MG63 (cell line): Measurements from ENCODE around the gene RUFY2. TPM values are rescaled to one million over a fixed set of nuclear protein-coding genes. Genes with fewer than 3 reads are reported as not detected.
A peak's percentile ranks its signal among the peaks of the same experiment; 100 is the strongest.
"Not testable (repeated sequence)": the region's sequence is repeated elsewhere in the genome, so short reads cannot be mapped to it uniquely, and the experiment has no call there.

Source experiments
- DNase-seq: peaks from one replicate; pipeline ENCODE4 v3.0.0-alpha.2; 2020
- H3K27me3 ChIP-seq: fragments of 250-450 bp; sonication (Bioruptor Pico); 2 replicates; pipeline ENCODE4 v1.5.1; 2020; ENCODE audit warnings: mild to moderate bottlenecking, moderate library complexity
- H3K36me3 ChIP-seq: fragments of 250-450 bp; sonication (Bioruptor Pico); 2 replicates; pipeline ENCODE4 v1.5.1; 2020; ENCODE audit warnings: mild to moderate bottlenecking, moderate library complexity
- H3K4me3 ChIP-seq: fragments of 250-450 bp; sonication (Bioruptor Pico); 2 replicates; pipeline ENCODE4 v1.5.1; 2020; ENCODE audit warnings: mild to moderate bottlenecking, moderate library complexity
- H3K9me3 ChIP-seq: fragments of 250-450 bp; sonication (Bioruptor Pico); 2 replicates; pipeline ENCODE4 v1.5.1; 2020; ENCODE audit warnings: mild to moderate bottlenecking, moderate library complexity
- total RNA-seq: library from RNA; depleted of rRNA; stranded (reverse); fragments of >200 nt; shearing (Covaris generic); gene quantifications from 2 replicates; pipeline ENCODE4 v1.2.3, GENCODE V29; 2014; ENCODE audit warnings: low replicate concordance

Gene RUFY2
- total RNA-seq, 1 experiment from 2014 or later = 8.4 TPM

DNA sequence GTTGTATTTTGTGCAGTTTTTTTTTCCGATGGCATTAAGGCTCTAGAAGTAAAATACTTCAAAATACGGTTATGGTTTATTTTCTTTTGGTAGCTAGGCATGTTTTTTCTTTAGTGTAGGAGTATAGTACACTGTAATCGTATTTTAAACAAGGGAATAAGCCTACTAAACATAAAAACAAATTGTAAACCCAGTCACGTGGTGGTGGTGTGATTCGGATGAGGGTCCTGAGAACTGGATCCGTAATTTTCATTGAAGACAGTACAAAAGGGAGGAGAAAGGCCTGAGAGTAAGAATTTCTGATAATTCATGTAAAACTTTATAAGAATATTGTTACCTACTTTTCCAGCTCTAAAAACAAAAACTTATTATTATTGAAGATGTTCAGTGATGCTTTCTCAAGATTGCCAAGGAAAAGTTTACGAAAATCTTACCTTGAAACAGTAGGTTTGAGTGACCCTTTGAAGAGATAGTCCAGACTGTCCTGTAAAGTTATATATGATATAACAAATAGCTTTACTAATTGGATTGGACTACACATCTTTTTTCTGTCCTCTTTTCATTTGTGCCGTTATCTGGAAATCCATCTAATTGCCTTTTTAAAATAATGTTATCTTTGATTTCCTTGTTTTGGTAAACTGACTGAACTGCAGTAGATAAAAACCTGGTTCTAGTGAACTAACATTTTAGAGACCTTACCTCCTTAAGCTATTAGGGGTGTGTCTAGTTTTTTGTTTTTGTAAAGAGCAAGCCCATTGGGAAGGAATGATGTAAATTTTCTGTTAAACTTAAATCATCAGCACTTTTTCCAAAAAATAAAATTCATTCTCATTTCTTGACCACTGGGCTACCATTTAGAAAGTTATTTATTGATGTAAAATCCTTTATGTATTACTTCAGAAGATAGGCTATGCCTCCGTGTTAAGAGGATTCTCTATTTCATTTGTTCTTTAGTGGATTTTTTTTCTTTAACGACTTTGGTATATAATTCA lies 73.3 kb downstream of the RUFY2 start:
- Histone ChIP-seq H3K4me3 (peak overlapping the region; percentile 93), H3K27me3 (no peaks in the 10 kb centered on the region), H3K36me3 (peaks cover 64% of the 10 kb centered on the region), H3K9me3 (no peaks in the 10 kb centered on the region)
- no peak for DNase-seq

GRCh38 chr10:68333058-68333395 lies 74.0 kb downstream of the RUFY2 start:
- Histone ChIP-seq H3K9me3 (no peaks in the 10 kb centered on the region), H3K4me3 (peak overlapping the region; percentile 93), H3K36me3 (peaks cover 57% of the 10 kb centered on the region), H3K27me3 (no peaks in the 10 kb centered on the region)
- no peak for DNase-seq

GRCh38 chr10:68332259-68333057 lies 74.6 kb downstream of the RUFY2 start, which contains the start of gene PBLD:
Gene PBLD (minus strand): TSS chr10:68332928. CDS start chr10:68306844, 26,084 bp downstream.
- DNase-seq = peak; percentile 78
- Histone ChIP-seq H3K36me3 (peaks cover 51% of the 10 kb centered on the region), H3K9me3 (no peaks in the 10 kb centered on the region), H3K4me3 (peak within 1 kb of the TSS; percentile 93), H3K27me3 (no peaks in the 10 kb centered on the region)

DNA sequence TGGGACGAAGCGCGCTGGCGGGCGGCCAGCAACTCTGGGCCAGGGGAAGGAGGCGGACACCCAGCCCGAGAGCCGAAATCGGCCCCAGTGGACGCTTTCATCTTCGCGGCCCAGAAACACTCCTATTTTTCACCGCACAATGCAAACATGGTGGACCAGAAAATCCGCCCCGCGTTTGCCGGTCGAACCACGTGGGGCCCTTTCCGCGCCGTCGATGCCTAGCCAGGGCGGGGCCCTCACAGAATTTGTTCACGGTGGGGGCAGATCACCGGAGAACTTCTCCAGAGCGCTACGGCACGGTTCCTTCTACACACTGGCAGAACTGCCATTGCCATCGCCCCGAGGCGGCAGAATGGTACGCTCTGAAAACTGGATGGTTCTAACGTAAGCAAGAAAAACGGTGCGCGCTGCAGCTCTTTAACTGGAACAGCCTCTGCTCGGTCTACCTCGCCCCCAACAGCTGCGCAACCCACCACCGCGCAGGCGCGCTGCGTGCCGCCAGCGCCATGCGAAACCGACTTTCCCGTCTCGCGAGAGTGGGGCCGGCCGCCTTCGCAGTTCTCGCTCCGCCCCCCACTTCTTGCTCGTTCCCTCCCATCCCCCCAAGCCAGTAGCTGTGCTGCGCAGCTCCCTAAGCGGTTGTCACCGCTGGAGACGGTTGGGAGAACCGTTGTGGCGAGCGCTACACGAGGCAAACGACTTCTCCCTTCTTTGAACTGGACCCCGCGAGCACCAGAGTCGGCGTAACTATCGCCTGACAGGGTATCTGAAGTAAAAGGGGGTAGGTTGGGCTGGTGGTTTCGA lies 75.4 kb downstream of the RUFY2 start, which contains the start of gene HNRNPH3:
Gene HNRNPH3 (plus strand): TSS at position 610 of the 804 bp plus-strand sequence. CDS start 5,158 bp downstream, outside the sequence.
- H3K27me3 ChIP-seq = no peaks in the 10 kb centered on the region
- H3K4me3 ChIP-seq = peak within 1 kb of the TSS; percentile 93
- H3K9me3 ChIP-seq = no peaks in the 10 kb centered on the region
- peaks cover 43% of the 10 kb centered on the region for H3K36me3 ChIP-seq
- DNase-seq = peak; percentile 95

- DNase-seq = peak; percentile 17
- Histone ChIP-seq H3K27me3 (no peaks in the 10 kb centered on the region), H3K36me3 (peaks cover 36% of the 10 kb centered on the region), H3K9me3 (no peaks in the 10 kb centered on the region), H3K4me3 (peak overlapping the region; percentile 93)
Measured at GRCh38 chr10:68330852-68331454, 76.1 kb downstream of the RUFY2 start.

DNA sequence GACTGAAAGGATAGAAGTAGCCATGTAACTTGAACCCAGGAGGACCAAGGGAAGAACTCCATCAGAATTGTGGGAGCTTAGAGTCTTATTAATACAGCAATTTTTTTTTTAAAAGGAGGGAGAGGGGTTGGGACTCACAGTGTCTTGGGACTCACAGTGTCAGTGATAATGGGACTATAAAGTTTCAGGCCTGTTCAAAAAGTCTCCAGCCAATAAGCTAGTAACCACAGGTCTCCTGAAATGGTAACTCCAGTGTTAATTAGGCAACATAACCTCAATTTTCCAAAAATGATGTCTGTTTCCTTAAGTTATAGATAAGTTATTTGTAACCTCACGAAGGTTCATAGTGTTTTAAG lies 77.6 kb downstream of the RUFY2 start:
- Histone ChIP-seq H3K4me3 (no peak overlapping the region), H3K9me3 (no peaks in the 10 kb centered on the region), H3K36me3 (peaks cover 23% of the 10 kb centered on the region), H3K27me3 (no peaks in the 10 kb centered on the region)
- no peak for DNase-seq

DNA sequence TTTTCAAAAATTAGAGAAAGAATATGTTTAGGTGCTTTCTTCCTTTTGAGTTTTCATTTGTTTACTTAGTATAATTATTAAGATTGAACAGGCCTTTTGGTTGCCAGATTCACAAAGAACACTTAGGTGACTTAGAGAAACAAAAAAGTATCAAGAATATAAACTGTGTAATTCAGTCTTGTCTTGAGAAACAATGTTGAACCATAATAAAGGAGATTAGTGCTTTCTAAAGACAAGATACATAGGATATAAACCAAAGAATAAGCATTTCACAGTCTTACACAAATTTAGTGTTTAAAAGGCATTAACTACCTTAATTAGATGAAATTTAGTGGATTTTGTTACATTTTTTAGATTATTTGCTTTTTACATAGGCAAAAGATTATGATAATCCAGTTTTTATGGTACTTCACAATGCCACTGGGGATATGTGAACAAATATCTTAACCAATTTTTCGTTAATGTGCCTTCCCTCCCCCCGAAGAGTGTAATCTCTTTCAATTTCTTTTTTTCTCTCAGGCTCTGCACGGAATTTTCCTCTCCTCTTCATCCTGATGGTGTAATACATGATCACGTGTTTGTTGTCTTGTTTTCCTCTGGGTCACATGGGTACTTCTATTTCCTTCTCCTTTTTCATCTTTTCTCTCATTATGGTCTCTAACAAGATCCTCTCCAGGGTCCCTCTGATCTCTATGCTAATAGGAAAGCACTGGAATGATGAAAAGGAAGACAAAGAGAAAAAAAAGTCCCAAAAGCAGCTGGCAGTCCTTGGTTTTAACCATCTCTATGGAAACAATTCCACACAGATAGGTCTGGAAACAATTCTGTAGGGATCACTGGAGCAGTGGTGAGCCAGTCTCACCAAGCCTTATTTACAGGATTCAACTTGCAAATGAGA lies 78.9 kb downstream of the RUFY2 start:
- DNase-seq = no peak
- Histone ChIP-seq H3K9me3 (no peaks in the 10 kb centered on the region), H3K4me3 (peak overlapping the region; percentile 18), H3K36me3 (peaks cover 9% of the 10 kb centered on the region), H3K27me3 (no peaks in the 10 kb centered on the region)

GRCh38 chr10:68324396-68324795 lies 82.7 kb downstream of the RUFY2 start:
- not testable (repeated sequence) for H3K27me3 ChIP-seq, H3K36me3 ChIP-seq, H3K4me3 ChIP-seq, H3K9me3 ChIP-seq, DNase-seq

- no peak for DNase-seq
- Histone ChIP-seq H3K9me3 (peaks cover 12% of the 10 kb centered on the region), H3K36me3 (no peaks in the 10 kb centered on the region), H3K27me3 (no peaks in the 10 kb centered on the region), H3K4me3 (no peak overlapping the region)
Measured at GRCh38 chr10:68318331-68319059, 88.6 kb downstream of the RUFY2 start.

- Histone ChIP-seq H3K36me3 (no peaks in the 10 kb centered on the region), H3K4me3 (no peak overlapping the region), H3K9me3 (peaks cover 12% of the 10 kb centered on the region), H3K27me3 (no peaks in the 10 kb centered on the region)
- no peak for DNase-seq
Measured at GRCh38 chr10:68315582-68315981, 91.5 kb downstream of the RUFY2 start.

GRCh38 chr10:68314930-68315329 lies 92.1 kb downstream of the RUFY2 start:
- DNase-seq, H3K36me3 ChIP-seq, H3K27me3 ChIP-seq, H3K4me3 ChIP-seq: not testable (repeated sequence)
- H3K9me3 ChIP-seq = peaks cover 12% of the 10 kb centered on the region

DNA sequence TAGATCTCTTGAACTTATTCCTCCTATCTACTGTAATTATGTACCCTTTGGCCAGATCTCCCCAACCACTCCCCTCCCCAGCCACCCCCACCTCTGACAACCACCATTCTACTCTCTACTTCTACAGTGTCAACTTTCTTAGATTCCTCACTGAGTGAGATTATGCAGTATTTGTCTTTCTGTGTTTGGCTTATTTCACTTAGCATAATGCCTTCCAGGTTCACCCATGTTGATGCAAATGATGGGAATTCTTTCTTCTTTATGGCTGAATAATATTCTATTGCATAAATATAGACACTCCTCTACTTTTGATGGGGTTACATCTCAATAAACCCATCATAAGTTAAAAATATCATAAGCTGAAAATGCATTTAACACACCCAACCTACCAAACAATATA lies 96.5 kb downstream of the RUFY2 start:
- DNase-seq = no peak
- Histone ChIP-seq H3K4me3 (no peak overlapping the region), H3K27me3 (no peaks in the 10 kb centered on the region), H3K9me3 (no peaks in the 10 kb centered on the region), H3K36me3 (no peaks in the 10 kb centered on the region)

GRCh38 chr10:68305854-68306253 lies 101.2 kb downstream of the RUFY2 start:
- H3K9me3 ChIP-seq = no peaks in the 10 kb centered on the region
- no peaks in the 10 kb centered on the region for H3K27me3 ChIP-seq
- H3K4me3 ChIP-seq = no peak overlapping the region
- DNase-seq = no peak
- H3K36me3 ChIP-seq = no peaks in the 10 kb centered on the region

- no peak overlapping the region for H3K4me3 ChIP-seq
- no peaks in the 10 kb centered on the region for H3K9me3 ChIP-seq
- DNase-seq = no peak
- no peaks in the 10 kb centered on the region for H3K36me3 ChIP-seq
- no peaks in the 10 kb centered on the region for H3K27me3 ChIP-seq
Measured at GRCh38 chr10:68303849-68304412, 103.1 kb downstream of the RUFY2 start.
